GM21619 (cell line): ENCODE measurements around the gene TMTC1.
"Not testable (repeated sequence)": the region's sequence is repeated elsewhere in the genome, so short reads cannot be mapped to it uniquely, and the experiment has no call there.

Experiments
- ATAC-seq: cut with Tn5 transposase; IDR thresholded peaks from one replicate; pipeline ENCODE4 v1.9.1; 2021; ENCODE audit not compliant: unreplicated experiment

Gene TMTC1

GRCh38 chr12:29674463-29674862, 109.3 kb downstream of the TMTC1 start:
- no peak for ATAC-seq

GRCh38 chr12:29673346-29673745, 110.4 kb downstream of the TMTC1 start:
- no peak for ATAC-seq

DNA sequence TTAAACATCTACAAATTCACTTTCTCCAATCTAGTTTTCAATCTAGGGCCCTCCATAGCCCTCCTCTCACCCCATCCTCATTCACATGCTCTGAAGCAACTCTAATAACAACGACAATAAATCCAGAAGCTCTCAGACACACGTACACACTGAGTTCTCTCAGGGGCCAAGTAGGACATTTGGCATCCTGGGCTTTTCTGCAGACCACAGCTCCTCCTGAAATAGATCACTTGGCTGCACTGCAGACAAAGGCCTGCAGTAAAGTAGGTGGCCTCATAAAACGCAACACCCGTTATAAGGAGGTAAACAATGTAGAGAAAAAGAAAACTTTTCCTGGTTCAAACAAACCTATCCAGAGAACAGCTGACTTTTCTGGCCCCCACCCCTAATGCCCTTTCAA, 111.2 kb downstream of the TMTC1 start:
- no peak for ATAC-seq

DNA sequence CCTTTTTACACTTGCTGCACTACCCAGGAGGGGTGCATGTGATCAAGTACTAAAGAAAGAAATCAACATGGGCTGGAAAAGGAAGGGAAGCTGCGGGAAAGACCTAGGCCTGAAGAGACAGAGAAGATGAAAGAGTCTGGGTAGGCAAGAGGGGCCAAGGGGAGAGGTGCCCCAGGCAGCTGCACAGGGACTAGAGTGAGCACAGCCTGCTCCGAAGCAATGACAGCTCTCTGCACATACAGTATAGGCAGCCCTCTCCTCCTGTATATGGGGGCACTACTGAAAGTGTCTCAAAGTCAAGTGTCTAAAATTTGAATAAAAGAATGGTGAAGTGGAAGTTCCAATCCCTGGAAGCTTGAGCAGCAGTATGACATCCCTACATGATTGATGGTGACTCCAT, 112.0 kb downstream of the TMTC1 start:
- ATAC-seq: no peak

- no peak for ATAC-seq
These were observed 116.7 kb downstream of the TMTC1 start for GRCh38 chr12:29667011-29667410.

- ATAC-seq: no peak
These were observed 118.6 kb downstream of the TMTC1 start for GRCh38 chr12:29665107-29665506.

DNA sequence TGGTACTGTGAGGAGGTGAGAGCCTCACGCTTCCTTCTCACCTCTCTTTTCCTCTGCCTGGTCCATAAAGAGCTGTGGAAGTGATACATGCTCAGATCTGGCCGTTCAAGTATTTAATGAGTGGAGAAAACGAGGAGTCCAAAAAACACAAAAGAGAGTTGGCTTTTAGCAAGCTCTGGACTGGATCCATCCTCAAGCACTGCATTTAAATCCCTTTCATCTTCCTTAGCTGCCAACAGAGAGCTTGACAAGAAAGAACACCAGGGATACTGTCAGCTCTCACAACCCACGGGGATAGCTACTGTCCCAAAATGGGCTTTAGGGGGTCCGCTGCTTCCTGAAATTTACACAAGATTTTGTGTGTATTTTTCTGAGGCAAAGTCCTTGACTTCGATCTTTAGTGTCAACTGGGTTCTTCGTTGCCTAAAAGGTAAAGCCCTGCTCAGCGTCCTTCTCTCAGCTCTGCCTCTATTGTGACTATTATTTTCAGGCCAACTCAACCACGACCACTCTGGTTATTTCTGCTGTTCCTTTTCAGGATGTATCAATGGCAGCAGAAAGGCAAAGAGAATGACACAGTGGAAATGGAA, 120.9 kb downstream of the TMTC1 start:
- ATAC-seq: no peak

- no peak for ATAC-seq
These were observed 122.9 kb downstream of the TMTC1 start for GRCh38 chr12:29660847-29661246.

DNA sequence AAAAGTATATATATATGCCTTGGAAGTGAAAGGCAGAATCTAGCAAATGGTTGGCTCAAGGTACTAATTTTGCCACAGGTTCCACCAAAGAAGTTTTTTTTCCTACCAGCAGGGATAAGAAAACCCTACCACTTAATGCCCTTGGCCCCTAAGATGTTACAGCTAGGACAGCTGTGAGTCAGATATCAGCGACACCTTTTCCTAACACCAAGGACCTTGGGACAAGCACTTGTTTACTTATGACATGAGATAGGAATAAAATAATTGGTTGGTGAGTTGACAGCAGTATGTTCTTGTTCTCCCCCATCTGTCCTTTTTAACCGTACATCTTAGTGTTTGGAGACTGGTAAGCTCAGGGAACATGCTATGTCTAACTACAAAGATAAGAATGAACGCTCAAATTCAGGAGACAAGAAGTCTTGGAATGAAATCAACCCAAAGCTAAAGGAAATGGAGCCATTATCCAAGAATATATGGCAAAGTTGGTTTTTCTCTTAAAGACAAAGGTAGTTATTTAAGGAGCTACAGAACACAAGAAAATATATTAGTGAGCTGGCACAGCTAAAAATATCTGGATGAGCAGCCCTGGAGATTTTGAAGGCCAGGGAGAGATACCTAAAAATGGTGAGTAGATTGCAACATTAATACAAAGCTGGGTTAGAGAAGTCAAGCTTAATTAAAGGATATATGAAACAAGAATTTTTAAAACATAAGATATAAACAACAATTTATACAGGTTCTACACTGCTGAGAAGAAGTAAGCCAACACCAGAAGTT, 126.8 kb downstream of the TMTC1 start:
- ATAC-seq: no peak

GRCh38 chr12:29655861-29656260, 127.9 kb downstream of the TMTC1 start:
- no peak for ATAC-seq

DNA sequence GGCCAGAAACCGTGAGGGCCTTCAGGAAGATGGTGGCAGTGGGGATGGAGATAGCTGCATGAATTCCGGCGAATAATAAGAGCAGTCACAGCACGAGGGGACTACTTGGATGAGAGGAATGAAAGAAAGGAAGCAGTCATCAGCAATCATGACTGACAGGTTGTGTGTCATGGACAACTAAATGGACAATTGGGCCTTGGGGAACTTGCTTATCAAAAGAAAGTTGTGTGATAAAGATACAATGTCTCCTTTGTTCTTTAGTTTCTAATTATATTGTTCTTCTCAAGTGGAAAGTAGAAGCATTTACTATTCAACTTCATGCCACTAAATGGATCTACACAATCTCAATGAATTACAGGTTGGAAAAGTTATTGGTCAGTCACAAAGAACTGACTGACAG, 130.5 kb downstream of the TMTC1 start:
- no peak for ATAC-seq

DNA sequence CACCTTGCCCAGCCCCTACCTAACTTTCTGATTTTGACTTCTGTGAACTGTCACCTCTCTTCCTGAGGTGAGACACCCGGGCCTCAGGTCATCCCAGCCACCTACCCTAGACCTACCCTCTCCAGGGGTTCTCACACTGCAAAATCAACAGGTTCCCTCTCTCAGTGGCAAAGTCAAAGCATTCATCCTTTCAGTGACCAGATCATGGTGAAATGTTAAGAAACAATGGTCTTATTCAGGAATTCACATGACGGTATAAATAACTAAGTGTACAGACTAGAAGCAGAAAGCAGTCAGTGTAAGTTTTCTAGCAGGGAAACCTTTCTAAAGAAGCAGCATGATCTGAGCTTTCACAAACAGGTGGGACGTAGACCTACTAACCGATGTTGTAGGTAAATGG, 133.4 kb downstream of the TMTC1 start:
- ATAC-seq: no peak

GRCh38 chr12:29649722-29650121, 134.0 kb downstream of the TMTC1 start:
- no peak for ATAC-seq

DNA sequence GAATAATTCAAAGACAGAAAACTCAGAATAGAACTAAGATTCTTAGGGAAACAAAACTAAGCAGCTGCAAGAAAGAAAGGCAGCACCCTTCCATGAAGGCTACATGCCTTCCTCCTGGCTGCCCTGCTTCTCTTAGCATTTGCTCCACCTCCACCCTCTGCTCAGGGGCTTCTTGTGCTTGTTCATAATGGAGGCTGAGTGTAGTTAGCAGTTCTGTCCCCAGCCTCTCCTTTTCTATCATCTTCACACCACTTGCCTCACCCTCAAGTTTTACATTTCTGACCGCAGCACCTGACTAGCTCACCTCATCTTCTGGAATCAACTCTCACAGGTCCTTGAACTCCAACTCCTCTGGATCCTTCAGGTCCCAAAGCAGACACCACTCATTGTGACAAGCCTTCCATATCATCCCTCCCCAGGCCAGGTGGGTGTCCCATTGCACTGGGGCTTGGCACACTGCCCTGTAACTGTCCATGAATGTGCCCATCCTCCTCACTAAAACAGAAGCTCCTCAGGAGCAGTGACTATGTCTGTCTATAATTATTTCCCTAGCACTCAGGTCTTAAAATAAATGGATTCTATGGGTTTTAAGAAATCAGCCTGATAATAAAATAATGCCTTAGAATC, 139.1 kb downstream of the TMTC1 start:
- ATAC-seq: no peak

- no peak for ATAC-seq
These were observed 143.0 kb downstream of the TMTC1 start for GRCh38 chr12:29640589-29641345.

DNA sequence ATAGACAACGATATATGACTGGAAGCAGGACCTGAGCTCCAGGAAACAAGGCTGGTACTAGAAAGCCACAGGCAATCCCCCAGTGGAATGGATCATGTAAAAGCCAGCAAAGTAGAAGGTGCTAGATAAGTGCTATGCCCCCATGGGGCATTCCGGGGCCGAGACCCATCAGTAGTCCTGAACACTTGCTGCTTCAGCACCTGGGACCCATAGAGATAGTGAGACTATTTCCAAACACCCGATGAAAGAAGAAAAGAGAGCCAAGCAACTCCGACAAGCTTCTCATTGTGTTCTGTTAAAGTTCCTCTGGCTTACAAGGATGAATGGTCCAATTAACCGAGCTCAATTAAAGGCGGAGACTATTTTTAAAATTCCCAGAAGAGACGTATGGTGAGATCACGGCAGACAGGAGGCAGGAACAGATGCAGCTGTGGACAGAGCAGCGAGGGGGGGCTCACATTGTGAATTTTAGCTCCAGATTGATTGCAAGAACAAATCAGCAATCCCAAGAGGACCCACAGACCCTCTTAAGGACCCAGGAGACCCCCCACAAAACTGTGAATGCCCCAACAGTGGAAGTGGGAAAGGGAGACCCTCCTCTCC, 143.7 kb downstream of the TMTC1 start:
- ATAC-seq: no peak

DNA sequence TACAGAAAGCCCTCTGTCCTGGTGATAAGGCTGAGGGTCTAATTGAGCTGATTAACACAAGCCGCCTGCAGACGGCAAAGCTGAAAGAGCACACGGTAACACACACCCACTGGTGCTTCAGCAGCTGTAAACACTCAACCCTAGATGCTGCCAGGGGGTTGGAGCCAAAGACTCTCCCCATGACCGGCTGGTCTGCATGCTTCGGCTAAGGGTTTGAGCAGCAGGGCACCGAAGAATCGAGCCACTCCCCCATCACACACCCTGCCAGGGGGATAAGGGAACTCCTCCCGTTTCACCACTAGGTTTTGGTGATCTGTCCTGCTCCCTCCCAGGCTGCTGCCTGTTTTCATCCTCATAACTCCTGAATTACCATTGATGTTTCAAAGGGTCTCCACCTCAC, 145.2 kb downstream of the TMTC1 start:
- no peak for ATAC-seq

DNA sequence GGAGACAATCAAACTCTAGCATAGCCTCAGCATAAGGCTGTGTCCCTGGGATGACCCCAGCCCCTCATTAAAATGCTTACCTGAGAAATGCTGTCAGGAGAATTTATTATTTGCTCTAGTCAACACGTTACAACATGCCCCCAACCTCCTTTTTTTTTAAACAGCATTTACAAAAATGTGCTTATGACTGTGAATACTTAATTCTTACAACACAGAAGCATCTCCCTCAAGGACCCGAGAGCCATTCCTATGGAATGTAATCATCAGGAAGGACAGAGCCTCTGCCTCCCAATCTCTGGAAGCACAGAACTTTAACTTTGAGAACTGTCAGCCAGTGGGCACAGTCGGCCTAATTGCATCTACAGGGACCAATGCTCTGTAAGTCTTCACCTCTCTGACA, 149.7 kb downstream of the TMTC1 start:
- no peak for ATAC-seq

DNA sequence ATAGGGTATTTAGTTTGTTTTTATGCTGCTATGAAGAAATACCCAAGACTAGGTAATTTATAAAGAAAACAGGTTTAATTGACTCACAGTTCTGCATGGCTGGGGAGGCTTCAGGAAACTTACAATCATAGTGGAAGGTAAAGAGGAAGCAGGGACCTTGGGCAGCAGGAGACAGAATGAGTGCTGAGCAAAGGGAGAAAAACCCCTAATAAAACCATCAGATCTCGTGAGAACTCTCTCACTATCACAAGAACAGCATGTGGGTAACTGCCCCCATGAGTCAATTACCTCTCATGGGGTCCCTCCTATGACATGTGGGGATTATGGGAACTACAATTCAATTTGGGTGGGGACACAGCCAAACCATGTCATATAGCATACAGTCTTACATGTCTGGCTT, 153.6 kb downstream of the TMTC1 start:
- not testable (repeated sequence) for ATAC-seq

- ATAC-seq: no peak
These were observed 156.5 kb downstream of the TMTC1 start for GRCh38 chr12:29627221-29627620.

GRCh38 chr12:29625359-29625953, 158.3 kb downstream of the TMTC1 start:
- ATAC-seq: no peak
